GM21723 (cell line): ENCODE measurements around the gene SLC2A13.
"Not testable (repeated sequence)": the region's sequence is repeated elsewhere in the genome, so short reads cannot be mapped to it uniquely, and the experiment has no call there.

Source experiments
- ATAC-seq: cut with Tn5 transposase; IDR thresholded peaks from one replicate; pipeline ENCODE4 v1.9.1; 2021; ENCODE audit warnings: mild to moderate bottlenecking, moderate library complexity; ENCODE audit not compliant: unreplicated experiment

Gene SLC2A13

DNA sequence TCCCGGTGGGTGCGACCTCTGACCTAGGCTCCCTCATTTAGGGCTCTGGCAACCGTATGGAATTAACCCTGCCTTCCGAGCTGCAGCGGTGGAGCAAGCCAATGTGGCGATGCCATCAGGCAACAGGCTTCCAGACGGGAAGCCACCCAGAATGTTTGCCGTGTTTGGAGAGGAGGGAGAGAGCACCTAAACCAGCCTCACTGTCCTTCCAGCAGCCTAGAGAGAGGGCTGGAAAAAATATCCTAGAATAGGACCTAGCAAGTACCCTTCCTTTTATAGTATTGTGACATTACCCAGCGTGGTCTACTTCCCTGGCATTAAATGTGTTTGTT is 287 bp upstream of the SLC2A13 start:
- no peak for ATAC-seq

- no peak for ATAC-seq
Measured at GRCh38 chr12:40105265-40105514, 691 bp downstream of the SLC2A13 start.

DNA sequence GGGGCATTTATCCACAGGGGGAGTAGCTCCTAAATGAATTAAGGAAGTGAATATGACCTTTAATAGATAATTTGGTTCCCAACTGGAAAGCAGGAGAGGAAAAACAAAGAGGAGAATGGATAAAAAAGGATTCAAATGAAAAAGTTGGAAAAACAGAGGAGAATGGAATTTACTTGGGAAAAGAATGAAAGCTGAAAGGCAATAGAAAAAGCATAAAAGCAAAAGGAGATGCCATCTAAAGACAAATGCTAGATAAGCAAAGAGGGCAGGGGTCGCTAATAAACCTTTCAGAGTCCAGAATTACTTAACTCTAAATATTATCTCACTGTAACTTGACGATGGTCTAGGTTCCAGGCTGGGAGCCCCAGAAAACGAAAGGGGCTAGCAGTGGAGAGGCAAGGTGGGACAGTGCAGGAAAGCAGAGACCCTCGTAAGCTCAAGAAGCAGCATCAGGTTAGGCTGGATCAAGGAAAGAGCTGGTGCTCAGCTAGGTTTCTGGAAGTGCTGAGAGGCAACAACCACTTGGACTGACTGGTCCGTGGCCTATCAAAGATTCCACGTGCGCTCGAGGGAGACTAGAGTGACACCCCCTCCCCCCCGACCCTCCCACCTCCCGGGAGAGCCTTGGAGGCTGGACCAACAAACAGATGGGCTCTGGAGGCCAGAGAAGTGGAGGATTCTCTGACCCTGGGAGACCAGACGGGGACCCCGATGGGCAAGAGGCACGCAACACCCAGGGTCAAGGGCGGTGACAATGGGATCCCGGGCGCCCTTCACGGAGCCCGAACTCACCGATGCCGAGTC is 1.2 kb downstream of the SLC2A13 start:
- ATAC-seq, result peak; percentile 14

- no peak for ATAC-seq
Measured at GRCh38 chr12:40103043-40103442, 2.8 kb downstream of the SLC2A13 start.

DNA sequence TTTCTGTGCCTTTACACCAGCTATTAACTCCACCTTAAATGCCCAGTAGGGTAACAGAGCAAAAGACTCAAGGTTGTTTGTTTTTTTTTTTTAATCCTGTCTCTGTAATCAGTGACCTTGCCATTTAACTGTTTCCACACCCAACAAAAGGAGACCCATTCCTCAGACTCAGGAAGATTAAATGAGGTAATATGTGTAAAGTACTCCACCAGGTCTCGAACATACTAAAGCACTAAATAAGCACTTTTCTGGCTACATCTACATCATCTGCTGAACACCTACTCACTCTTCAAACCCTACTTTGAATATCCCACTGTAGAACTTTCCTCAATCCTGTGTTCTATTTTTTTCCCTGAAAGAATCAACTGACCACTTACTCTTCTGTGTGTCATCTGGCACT is 4.1 kb downstream of the SLC2A13 start:
- no peak for ATAC-seq

- ATAC-seq, result no peak
Measured at GRCh38 chr12:40099423-40099853, 6.4 kb downstream of the SLC2A13 start.

GRCh38 chr12:40098406-40099145 is 7.3 kb downstream of the SLC2A13 start:
- no peak for ATAC-seq

DNA sequence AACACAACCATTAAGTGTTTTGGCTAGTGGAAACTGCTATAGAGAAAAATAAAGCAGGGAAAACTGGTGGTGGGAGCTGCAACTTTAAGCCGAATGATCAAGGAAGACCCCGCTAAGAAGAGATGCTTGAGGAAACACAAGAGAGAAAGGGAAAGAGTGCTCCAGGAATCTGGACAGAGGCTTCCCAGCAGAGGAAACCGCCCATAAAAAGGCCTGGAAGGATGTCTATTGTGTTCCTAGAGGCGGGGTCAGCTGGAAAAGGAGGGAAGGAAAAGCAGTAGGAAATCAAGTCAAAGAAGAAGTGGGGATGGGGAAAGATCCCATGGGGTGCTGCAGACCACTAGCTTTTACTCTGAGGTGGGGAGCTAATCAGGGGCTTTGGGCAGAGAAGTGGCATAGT is 12.4 kb downstream of the SLC2A13 start:
- no peak for ATAC-seq

DNA sequence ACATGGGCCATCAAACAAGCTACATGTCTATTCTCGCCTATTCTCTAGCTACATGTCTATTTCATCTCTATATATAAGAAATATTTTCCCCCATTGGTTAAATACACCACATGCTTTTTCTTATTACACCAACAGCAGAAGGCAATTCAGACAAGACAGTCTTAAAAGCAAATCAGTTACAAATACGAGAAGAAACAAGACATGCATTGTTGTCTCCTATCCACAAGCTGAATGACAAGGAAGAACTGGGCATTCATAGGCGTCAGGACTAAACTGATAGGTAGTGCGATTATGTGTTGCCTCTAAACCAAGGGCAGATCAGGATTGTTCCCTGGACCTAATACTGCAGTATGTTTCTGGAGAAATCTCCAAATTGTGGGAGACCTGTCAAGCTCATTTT is 19.4 kb downstream of the SLC2A13 start:
- no peak for ATAC-seq

GRCh38 chr12:40078266-40078665 is 27.6 kb downstream of the SLC2A13 start:
- ATAC-seq, result no peak

DNA sequence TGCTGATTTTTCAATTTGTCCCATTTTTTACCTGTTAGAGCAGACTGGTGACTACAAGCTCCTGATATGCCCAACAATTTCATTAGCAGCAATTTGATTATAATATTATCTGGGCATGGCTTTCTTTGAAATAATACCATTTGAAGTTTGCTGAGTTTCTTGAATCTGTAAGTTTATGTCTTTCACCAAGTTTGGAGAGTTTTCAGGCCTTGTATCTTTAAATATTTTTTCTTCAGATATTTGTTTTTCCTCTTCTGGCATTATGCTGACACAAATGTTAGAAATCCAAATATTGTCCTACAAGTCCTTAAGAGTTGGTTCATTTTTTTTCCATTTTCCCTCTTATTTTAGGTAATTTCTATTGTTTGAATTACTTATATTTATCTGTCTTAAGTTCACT is 30.4 kb downstream of the SLC2A13 start:
- no peak for ATAC-seq

DNA sequence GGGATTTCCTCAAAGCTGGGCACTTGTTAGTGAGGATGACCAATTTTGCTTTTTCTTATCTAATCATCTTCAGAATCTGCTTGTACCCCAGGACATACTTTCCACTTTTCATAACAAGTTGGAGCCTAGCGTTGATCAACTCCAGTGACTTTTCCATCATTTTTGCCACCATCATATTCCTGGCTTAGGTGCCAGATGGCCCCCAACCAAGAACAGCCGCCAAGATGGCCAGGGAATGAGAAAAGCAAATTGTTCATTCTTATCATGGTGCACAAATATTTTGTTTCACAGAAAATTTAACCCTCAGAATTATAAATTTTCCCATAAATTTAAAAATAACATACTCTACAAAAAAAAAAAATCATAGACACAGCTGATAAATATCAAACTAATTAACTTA is 37.5 kb downstream of the SLC2A13 start:
- no peak for ATAC-seq

DNA sequence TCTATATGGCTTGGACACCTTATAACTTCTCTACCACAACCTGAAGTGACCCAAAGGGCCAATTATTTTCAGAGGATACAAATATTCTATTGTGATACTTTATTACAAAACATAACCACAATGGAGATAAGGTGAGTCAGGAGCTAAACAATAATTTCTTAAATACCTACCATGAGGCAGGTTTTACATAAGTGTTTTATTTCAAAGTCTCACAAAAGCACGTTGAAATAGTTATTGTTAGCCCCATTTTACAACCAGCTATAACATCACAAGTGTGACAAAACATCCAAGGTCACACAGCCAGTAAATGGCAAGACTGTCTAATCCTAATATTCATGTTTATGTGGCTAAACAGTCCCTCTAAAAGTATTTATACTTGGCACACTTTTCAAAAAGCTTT is 40.2 kb downstream of the SLC2A13 start:
- ATAC-seq, result no peak

DNA sequence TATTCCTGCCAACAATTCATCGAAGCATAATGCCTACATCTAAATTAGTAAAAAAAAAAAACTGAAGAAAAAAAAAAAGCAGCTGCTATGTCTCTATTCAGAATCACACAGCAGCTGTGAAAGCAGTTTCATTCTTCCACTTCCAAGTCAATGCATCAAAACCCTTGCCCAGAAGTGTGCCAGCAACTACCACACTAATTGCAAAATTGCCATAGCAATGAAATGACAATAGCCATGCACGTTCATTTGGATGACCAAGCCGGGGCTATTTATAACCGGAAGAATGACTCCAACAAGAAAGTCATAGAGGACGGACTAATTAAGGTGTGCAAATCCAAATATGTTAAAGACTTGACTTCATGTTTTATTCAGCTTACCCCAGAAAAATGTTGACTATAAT is 42.5 kb downstream of the SLC2A13 start:
- ATAC-seq, result no peak

GRCh38 chr12:40058721-40059190 is 47.1 kb downstream of the SLC2A13 start:
- no peak for ATAC-seq

- no peak for ATAC-seq
Measured at GRCh38 chr12:40056373-40056772, 49.5 kb downstream of the SLC2A13 start.

GRCh38 chr12:40055776-40056175 is 50.1 kb downstream of the SLC2A13 start:
- ATAC-seq, result no peak

GRCh38 chr12:40055228-40055579 is 50.7 kb downstream of the SLC2A13 start:
- no peak for ATAC-seq

DNA sequence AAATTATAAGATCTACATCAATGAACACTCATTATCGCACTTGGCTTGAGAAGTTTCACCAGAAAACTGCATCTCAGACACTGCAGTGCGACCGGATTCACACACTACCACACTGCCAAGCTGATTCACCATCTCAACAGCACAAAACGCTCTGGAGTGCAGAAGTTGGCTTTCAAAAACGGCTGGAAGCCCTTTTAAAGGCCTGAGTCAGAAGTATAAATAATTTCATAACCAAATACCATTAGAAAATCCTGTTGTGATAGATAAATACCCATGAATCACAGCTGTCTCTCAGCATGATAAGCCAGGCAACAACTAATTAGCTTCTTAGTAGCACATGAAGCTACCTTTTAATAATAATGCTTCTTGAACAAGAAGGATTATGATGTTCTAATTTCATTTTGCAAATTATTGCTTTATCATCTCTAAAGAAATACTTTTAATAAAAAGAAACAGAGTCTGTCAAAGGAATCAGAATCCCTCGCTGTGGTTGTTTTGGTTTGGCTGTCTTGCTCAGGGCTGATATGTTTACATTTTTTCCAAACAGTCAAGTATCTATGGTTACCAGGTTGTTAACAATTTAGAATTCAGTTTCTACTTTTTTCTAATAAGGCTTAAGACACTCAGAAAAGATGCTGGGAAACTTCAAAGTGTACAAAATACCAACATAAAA is 51.2 kb downstream of the SLC2A13 start:
- no peak for ATAC-seq

DNA sequence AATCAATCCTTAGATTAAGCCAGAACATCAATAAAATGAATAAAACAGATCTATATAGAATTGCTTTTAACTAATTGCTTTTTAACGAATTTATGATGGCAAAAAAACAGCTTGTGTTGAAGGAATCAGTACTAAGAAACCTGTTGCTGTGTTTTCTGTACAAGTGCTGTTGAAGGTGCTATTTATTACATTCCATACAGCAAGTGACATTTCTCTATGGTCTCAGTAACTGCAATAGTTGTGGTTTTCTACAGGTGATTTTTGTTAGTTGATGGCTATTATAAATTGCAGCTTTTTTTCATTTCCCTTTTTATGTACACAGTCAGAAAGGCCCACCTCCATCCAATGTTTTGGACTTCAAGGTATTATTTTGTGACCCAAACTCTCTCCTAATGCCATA is 56.6 kb downstream of the SLC2A13 start:
- ATAC-seq, result no peak

DNA sequence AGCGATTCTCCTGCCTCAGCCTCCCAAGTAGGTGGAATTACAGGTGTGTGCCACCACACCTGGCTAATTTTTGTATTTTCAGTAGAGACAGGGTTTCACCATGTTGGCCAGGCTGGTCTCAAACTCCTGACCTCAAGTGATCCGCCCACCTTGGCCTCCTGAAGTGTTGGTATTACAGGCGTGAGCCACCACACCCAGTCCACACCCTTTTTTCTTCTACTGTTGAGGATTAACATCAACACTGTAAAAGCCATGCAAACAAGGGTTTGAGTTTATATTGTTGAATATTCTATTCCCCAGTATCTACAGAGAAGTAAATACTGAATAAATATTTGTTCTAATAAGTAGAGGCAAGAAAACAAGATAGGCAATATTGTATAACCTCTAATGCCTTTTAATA is 58.9 kb downstream of the SLC2A13 start:
- not testable (repeated sequence) for ATAC-seq

DNA sequence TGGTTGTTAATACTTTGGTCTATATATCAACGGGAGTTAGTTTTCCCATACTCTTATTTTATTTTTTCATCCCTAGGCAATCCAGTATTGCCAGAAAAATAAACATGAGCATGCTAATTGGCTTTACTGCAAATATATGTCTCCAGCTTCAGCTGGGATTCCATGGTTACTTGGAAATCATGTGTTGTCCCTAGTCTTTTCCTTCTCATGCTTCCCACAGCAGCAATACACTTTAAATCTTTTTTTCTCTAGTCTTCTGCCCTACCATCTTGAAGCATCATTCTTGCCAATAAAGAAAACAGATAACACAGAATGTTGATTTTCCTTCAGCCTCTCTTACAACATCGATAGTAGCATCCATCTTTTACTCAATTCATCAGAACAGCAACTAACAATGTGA is 60.2 kb downstream of the SLC2A13 start:
- ATAC-seq, result no peak
